ENCODE results near the gene ARRDC1. TPM values are rescaled to one million over a fixed set of nuclear protein-coding genes. Genes with fewer than 3 reads are reported as not detected.

The ARRDC1 gene, protein sequence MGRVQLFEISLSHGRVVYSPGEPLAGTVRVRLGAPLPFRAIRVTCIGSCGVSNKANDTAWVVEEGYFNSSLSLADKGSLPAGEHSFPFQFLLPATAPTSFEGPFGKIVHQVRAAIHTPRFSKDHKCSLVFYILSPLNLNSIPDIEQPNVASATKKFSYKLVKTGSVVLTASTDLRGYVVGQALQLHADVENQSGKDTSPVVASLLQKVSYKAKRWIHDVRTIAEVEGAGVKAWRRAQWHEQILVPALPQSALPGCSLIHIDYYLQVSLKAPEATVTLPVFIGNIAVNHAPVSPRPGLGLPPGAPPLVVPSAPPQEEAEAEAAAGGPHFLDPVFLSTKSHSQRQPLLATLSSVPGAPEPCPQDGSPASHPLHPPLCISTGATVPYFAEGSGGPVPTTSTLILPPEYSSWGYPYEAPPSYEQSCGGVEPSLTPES
- 24.1 and 28.5 TPM in 2 replicates for total RNA-seq

DNA sequence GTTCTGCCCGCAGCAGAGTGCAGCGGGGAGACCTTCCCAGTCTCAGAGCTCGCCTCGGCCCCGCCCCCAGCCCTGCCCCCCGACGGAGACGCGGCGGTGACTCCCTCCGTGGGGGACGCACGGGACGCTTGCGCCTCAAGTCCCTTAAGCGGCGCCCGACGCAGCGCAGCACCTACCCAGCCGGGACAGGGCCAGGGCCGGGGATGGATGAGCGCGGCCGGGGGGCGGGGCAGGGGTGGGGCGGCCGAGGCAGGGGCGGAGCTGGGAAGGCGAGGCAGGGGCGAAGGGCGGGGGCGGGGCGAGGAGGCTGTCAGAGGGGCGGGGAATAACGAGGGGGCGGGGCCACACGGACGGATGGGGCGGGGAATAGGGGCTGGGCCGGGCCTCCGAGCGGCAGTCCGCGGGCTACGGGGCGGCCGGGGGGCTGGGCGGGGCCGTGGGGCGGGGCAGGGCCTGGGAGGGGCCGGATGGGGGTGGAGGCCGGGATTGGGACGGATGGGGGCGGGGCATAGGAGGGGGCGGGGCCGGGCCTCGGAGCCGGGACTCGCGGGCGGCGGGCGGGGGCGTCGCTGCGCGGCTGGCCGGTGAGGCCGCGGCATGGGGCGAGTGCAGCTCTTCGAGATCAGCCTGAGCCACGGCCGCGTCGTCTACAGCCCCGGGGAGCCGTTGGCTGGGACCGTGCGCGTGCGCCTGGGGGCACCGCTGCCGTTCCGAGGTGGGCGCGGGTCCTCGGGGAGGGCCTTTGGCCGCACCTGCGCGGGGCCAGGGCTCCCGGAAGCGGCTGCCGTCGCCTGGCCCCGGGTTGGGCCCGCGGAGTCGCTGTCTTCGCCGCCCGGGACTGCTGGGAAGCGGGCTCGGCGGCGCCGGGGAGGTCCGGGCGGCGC is at the start of gene ARRDC1:
Gene ARRDC1 (plus strand): TSS at position 566 of the 884 bp plus-strand sequence. CDS start 32 bp downstream, at position 598.

DNA sequence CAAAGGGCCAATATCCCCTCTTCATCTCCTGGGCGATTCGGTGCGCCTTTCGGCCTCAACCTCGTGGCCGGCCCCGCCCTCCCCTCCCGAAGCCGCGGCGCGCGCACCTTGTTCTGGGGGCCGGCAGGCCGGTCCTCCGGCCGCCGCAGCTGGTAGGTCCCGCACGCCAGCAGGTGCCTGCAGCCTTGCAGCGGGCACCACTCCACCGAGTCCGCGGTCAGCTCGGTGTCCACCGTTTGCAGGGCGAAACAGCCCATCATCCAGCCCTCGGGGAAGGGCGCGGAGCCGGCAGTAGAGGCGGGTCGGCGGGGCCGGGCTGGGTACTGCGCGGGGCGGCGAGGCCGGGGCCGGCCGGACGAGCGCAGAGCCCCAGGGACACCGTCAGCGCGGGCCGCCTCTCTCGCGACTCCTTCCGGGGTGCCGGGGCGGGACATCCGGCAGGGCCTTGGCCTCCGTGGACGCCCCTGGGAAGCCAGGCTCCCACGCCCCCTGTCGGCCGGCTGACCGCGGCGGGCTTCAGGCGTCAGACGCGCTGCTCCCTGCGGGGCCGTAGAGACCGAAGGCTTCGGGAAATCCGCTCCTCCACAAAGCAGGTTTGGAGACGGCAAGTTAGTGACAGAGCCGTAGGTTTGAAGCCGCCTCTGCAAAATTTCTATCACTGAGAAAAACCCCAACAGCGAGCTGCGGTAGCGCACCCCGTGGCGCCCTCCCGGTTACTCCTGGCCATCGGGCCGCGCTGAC is 26.8 kb upstream of the ARRDC1 start, which contains the start of gene DPH7:
Gene DPH7 (minus strand): TSS at position 408 of the 741 bp plus-strand sequence. CDS start 148 bp downstream, at position 260.

DNA sequence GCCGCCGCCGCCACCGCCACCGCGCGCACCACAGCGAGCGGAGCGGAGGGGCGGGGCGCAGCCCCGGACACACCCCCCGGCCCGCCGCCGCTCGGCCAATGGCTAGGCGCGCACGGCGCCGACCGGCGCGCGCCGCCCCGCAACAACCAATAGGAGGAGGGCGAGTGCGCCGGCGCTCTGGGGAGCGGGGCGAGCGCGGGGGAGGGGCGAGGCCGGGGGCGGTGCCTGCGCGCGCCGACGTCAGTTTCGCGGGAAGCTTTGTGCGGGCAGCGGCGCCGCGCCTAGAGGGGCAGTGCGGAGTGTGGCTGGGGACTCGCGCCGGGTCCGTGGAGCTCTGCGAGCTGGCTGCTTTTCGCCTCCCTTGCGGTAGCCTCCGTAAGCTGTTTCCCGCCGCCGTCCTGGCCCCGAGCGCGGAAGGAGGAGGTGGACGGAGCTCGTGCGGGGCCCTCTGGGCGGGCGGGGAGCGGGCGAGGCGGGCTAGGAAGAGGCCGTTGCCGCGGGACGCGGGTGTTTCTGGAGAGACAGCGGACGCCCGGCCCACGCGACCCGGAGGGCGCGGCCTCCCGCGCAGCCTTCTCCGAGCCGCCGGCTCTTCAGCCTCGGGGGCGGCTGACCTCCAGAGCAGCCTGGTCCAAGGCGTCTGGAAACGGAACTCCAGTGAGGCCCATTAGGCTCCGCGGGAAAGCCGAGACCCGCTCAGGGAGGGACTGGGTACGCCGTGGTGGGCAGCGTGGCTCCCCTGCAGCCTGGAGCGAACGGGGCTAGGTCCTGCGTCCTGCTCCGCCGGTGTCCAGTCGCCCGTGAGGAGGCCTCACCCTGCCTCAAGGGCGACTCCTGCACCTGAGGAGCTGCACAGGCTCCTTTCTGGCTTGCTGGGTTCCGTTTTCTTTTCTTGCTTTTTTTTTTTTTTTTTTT is 14.8 kb upstream of the ARRDC1 start, which contains the start of gene ZMYND19:
Gene ZMYND19 (minus strand): TSS at position 44 of the 915 bp plus-strand sequence. CDS start 249 bp downstream, outside the sequence.

DNA sequence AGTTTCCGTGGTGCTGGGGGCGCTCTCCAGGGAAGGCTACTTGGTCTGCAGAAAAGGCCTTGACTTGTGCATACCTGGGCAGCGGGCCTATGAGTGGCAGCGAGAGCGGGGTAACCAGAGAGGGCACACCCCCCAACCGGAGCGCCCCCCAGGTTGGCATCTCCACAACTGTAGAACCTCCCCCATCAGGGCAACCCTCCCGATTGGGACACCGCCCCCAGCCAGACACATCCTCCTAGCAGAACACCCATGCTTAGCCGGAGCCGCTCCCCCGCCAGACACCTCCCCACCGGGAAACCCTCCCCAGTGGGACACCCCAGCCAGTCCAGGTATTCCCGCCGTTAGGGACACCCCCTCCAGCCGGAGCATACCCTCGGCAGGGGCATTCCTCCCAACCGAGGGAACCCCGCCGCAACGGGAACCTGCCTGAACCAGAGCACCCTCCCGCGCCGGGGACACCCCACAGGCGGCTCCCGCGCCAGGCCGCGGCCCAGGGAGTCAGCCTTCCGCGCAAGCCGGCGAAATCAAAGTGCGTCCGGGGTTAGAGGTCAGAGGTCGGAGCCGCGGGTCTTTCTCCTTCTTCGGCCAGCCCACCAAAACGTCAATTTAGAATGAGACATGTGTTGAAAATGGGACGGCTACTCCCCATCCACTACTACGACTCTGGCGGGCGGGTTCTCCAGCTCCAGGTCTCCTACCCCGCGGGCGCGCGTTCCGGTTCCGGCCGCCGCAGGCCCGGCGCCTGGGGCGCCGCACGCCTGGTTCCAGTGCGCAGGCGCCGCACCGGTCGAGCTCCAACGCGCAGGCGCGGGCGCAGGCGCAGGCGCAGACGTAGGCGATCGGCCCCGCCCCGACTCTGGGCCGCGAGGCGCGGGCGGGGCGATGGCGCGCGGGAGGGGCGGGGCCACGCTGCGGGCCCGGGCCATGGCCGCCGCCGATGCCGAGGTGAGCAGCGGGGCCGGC is 12.9 kb downstream of the ARRDC1 start, which contains the start of gene EHMT1:
Gene EHMT1 (plus strand): TSS at position 901 of the 963 bp plus-strand sequence. CDS start 24 bp downstream, at position 925.

Small RNA genes lying within 50 kb of the gene (small RNA-seq; reads per million reads assigned to genes)
- gene RF00017 (ENCODE audit: low replicate concordance) = not detected

Other genes starting within 250 kb of the ARRDC1 start
- gene EXD3, start 182.5 kb upstream of the ARRDC1 start, total RNA-seq = 5.4 and 8.3 TPM in 2 replicates
- 0.14 and 0.66 TPM in 2 replicates for gene NOXA1, start 182.3 kb upstream of the ARRDC1 start, total RNA-seq
- not detected in 2 replicates for gene ENTPD8, start 164.3 kb upstream of the ARRDC1 start, total RNA-seq
- 27.1 and 38.3 TPM in 2 replicates for gene NSMF, start 146.4 kb upstream of the ARRDC1 start, total RNA-seq
- gene PNPLA7, start 55.3 kb upstream of the ARRDC1 start, total RNA-seq = 0.86 and 1.1 TPM in 2 replicates
- 28.2 and 36.4 TPM in 2 replicates for gene MRPL41, start 53.8 kb upstream of the ARRDC1 start, total RNA-seq
- 26.7 and 29.5 TPM in 2 replicates for gene DPH7, start 26.8 kb upstream of the ARRDC1 start, total RNA-seq
- gene ZMYND19, start 15.2 kb upstream of the ARRDC1 start, total RNA-seq = 15.5 and 30.6 TPM in 2 replicates
- 42.2 and 66.9 TPM in 2 replicates for gene EHMT1, start 13.3 kb downstream of the ARRDC1 start, total RNA-seq

All from placental pericyte (primary cell).